Esophagus muscularis mucosa (tissue), 4 donors: ENCODE data around the gene EVI5. TPM values are rescaled to one million over a fixed set of nuclear protein-coding genes. Genes with fewer than 3 reads are reported as not detected.

ENCODE experiments used
- DNase-seq: peaks from one replicate; pipeline ENCODE4 v3.0.0-alpha.2; 2017; ENCODE audit errors: extremely low spot score
- H3K27ac ChIP-seq, 4 donors: fragments of 200-600 bp; sonication (generic); replicated peaks in 1 of 4; 1 replicate in 3 of 4; 2 replicates in 1 of 4; pipeline ENCODE4 v1.5.1; 2016 to 2019; ENCODE audit warnings: mild to moderate bottlenecking in 1 of 4
- H3K27me3 ChIP-seq, 4 donors: fragments of 200-600 bp; sonication (generic); one replicate each; pipeline versions ENCODE4 v1.5.1 to v1.6.0; 2016 to 2019
- H3K36me3 ChIP-seq, 4 donors: fragments of 200-600 bp; sonication (generic); one replicate each; pipeline ENCODE4 v1.5.1; 2016 to 2019
- H3K4me1 ChIP-seq, 4 donors: fragments of 200-600 bp; sonication (generic); one replicate each; pipeline ENCODE4 v1.5.1; 2016 to 2019
- H3K4me3 ChIP-seq, 4 donors: fragments of 200-600 bp; sonication (generic); 1 replicate in 2 of 4; 2 replicates in 2 of 4; pipeline ENCODE4 v1.5.1; 2016 to 2019; ENCODE audit warnings: mild to moderate bottlenecking in 4 of 4, moderate library complexity in 1 of 4
- H3K9me3 ChIP-seq, 4 donors: fragments of 200-600 bp; sonication (generic); 1 replicate in 3 of 4; 2 replicates in 1 of 4; pipeline ENCODE4 v1.5.1; 2016 to 2019
- CTCF ChIP-seq, 3 experiments: fragments of 200-600 bp in 2 of 3; fragments of 450-650 bp in 1 of 3; sonication (generic) in 2 of 3; IDR thresholded peaks; one replicate each; pipeline ENCODE4 v1.5.1; 2017 to 2019; ENCODE audit warnings: antibody characterized with exemption in 3 of 3, mild to moderate bottlenecking in 2 of 3, moderate library complexity in 1 of 3
- EP300 ChIP-seq: sonication (generic); formaldehyde crosslinking; IDR thresholded peaks from one replicate; pipeline ENCODE4 v1.6.1; 2017; ENCODE audit warnings: antibody characterized with exemption
- POLR2A ChIP-seq: fragments of 450-650 bp; IDR thresholded peaks from one replicate; pipeline ENCODE4 v1.6.1; 2017; ENCODE audit warnings: antibody characterized with exemption, moderate library complexity, mild to moderate bottlenecking, low read depth
- POLR2AphosphoS5 ChIP-seq, 2 donors: sonication (generic); formaldehyde crosslinking; IDR thresholded peaks; one replicate each; pipeline ENCODE4 v1.6.1; 2017; ENCODE audit warnings: antibody characterized with exemption in 2 of 2
- WGBS: methylation state at CpG from one replicate; pipeline ENCODE4 v1.1.5; 2018; 5-methylcytosine and 5-hydroxymethylcytosine counted together
- intact Hi-C: fragments of 100-400 bp; cut with DNase I; formaldehyde crosslinking; loops from one replicate; pipeline ENCODE4 v1.15.1; 2023
- total RNA-seq, 4 donors: library from RNA; depleted of rRNA; stranded (reverse); fragments of >200 nt; gene quantifications; one replicate each; pipeline versions ENCODE4 v1.1.0 to v1.2.1, GENCODE V29; 2016

Gene EVI5
- total RNA-seq, 4 donors from 2014 or later = 32.3 to 55.2 (median 40.4) TPM

DNA sequence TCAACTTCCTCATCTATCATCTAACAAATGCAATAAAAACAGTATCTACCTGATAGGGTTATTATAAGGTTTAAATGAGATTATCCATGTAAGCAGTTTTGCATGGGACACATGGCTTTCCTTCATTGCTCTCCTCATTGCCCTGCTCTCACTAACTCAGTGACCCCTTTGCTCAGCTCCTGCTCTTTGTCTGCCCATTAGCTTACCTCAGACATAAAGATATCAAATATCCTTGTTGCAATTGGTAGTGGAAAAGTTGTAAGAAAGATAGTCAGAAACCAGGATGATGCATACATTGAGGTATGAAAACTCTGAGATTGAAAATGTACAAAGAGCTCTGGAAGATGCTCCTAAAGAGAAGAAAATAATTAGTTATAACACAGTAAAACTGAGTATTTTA, 89.8 kb downstream of the EVI5 start:
- Histone ChIP-seq H3K27me3 (no peaks in the 10 kb centered on the region), H3K4me3 (no peak overlapping the region), H3K27ac (no peak overlapping the region), H3K9me3 (no peaks in the 10 kb centered on the region), H3K36me3 (peaks cover 8 to 47% (median 37%) of the 10 kb centered on the region in 4 donors), H3K4me1 (no peaks in the 10 kb centered on the region)
- DNase-seq = no peak
- TF ChIP-seq POLR2AphosphoS5 (IDR thresholded peaks at IDR 0.05) = no peak
- TF ChIP-seq CTCF (IDR thresholded peaks at IDR 0.05) = no peak
- TF ChIP-seq POLR2A = no peak
- no peak for TF ChIP-seq EP300
- intact Hi-C loops = no loop called here

DNA sequence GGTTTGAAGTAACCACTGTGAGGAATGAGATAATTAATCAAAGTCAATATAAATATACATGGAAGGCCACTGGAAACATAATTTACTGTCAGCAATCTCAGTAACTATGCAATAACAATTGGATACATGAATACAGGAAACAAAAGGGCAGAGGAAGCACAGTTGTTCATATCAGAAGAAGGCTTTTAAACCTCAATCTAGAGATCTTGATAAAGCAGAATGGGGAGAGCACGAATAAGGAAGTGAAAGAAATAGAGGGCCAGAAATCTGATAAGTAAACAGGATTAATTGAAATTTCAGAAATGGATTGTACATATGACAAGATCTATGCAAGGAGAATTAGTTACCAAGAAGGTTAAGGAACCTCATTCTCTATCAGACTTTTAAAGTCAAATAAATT, 93.0 kb downstream of the EVI5 start:
- intact Hi-C loops = no loop called here
- TF ChIP-seq POLR2AphosphoS5 (IDR thresholded peaks at IDR 0.05) (no peak), CTCF (IDR thresholded peaks at IDR 0.05) (no peak), EP300 (no peak), POLR2A (no peak)
- no peak for DNase-seq
- peaks cover 14 to 60% (median 46%) of the 10 kb centered on the region in 4 donors for H3K36me3 ChIP-seq
- H3K4me3 ChIP-seq = no peak overlapping the region
- WGBS = 55% methylated on average over 1 of the region's 1 CpG
- H3K9me3 ChIP-seq = no peaks in the 10 kb centered on the region
- no peaks in the 10 kb centered on the region for H3K27me3 ChIP-seq
- H3K4me1 ChIP-seq = no peaks in the 10 kb centered on the region
- H3K27ac ChIP-seq = no peak overlapping the region

GRCh38 chr1:92690212-92690906, 94.5 kb downstream of the EVI5 start:
- H3K4me1 ChIP-seq = no peaks in the 10 kb centered on the region
- peaks cover 14 to 58% (median 47%) of the 10 kb centered on the region in 4 donors for H3K36me3 ChIP-seq
- no peak overlapping the region for H3K4me3 ChIP-seq
- H3K27ac ChIP-seq = no peak overlapping the region
- H3K9me3 ChIP-seq = no peaks in the 10 kb centered on the region
- H3K27me3 ChIP-seq = no peaks in the 10 kb centered on the region
- intact Hi-C loops = no loop called here
- TF ChIP-seq CTCF (IDR thresholded peaks at IDR 0.05) = no peak
- no peak for TF ChIP-seq POLR2AphosphoS5 (IDR thresholded peaks at IDR 0.05)
- no peak for TF ChIP-seq EP300
- TF ChIP-seq POLR2A = no peak
- DNase-seq = no peak
- WGBS = 86% methylated on average over 3 of the region's 3 CpGs

GRCh38 chr1:92679980-92680379, 104.9 kb downstream of the EVI5 start:
- H3K27me3 ChIP-seq = no peaks in the 10 kb centered on the region
- H3K36me3 ChIP-seq = peaks cover 0 to 42% (median 19%) of the 10 kb centered on the region in 4 donors
- H3K4me1 ChIP-seq = no peaks in the 10 kb centered on the region
- H3K9me3 ChIP-seq = no peaks in the 10 kb centered on the region
- intact Hi-C loops = no loop called here
- TF ChIP-seq POLR2AphosphoS5 (IDR thresholded peaks at IDR 0.05) = no peak
- no peak overlapping the region for H3K4me3 ChIP-seq
- DNase-seq = no peak
- H3K27ac ChIP-seq = no peak overlapping the region
- WGBS = 99% methylated on average over 4 of the region's 4 CpGs

DNA sequence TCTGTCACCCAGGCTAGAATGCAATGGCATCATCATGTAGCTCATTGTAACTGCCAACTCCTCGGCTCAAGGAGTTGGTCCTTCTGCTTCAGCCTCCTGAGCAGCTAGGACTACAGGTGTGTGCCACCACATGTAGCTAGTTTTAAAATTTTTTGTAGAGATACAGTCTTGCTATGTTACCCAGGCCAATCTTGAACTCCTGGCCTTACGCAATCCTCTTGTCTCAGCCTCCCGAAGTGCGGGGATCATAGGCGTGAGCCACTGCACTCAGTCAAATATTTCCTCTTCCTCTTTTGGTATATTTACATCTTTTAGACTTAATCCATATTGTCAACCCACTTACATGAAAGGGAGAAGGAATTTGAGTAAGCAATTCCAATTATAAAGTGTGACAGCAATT, 121.1 kb downstream of the EVI5 start:
- TF ChIP-seq CTCF (IDR thresholded peaks at IDR 0.05) (no peak), POLR2A (no peak), POLR2AphosphoS5 (IDR thresholded peaks at IDR 0.05) (no peak), EP300 (no peak)
- Histone ChIP-seq H3K27ac (no peak overlapping the region), H3K27me3 (no peaks in the 10 kb centered on the region), H3K4me1 (no peaks in the 10 kb centered on the region), H3K36me3 (peaks cover 0 to 19% (median 8%) of the 10 kb centered on the region in 4 donors), H3K4me3 (no peak overlapping the region), H3K9me3 (no peaks in the 10 kb centered on the region)
- intact Hi-C loops = no loop called here
- DNase-seq = no peak
- 89% methylated on average over 5 of the region's 5 CpGs for WGBS
